Measurements from ENCODE around the gene SCUBE1.

Gene SCUBE1

DNA sequence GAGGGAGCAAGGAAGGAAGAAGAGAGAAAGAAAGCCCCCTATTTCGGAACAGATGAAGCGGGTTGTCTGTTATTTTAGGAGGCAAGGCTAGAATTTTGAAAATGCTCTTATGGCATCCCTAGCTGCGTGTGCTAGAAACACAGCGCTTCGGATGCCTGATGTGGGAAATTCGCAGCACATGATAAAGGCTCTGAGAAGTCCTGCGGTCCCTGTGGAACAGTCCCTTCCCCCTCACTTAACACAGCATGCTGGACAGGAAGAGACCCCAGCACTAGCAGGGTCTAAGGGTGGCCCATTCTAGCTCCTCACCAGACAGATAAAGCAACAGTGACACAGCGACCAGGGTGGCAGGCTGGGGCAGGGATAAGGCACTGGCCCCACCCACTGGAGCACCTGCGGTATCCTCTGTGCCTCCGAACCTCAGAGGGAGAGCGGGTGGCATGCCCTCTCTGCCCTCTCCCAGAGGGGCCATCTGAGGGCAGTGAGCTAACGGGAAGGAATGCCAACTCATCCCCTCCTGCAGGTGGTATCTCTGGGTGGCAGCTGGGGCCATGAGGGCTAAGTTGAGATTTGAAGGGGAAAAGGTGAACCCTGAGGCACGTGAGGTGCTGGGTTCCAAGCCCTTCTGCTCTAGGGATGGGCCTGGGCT, 75.7 kb downstream of the SCUBE1 start:
- in situ Hi-C loops (cut with MboI; ENCODE audit: low sequenced_read_pairs), result no loop called here

DNA sequence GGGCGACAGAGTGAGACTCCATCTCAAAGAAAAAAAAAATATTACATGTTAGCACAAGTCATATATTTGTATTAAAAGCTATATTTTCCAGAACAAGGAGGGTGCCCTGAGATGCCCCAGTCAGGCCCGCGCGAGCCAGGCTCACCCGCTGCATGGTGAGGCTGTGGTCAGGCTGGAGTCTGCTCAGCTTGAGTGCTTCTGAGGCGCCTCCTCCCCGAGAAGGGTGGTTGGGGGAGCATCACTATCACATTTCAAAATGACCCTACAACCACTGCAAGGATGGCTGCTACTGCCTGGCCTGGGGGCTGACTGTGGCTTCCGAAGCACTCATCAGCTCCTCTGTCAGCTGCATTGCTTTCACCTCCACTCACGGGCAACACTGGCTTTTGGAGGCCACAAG, 77.1 kb downstream of the SCUBE1 start:
- in situ Hi-C loops (cut with MboI; ENCODE audit: low sequenced_read_pairs), result no loop called here

DNA sequence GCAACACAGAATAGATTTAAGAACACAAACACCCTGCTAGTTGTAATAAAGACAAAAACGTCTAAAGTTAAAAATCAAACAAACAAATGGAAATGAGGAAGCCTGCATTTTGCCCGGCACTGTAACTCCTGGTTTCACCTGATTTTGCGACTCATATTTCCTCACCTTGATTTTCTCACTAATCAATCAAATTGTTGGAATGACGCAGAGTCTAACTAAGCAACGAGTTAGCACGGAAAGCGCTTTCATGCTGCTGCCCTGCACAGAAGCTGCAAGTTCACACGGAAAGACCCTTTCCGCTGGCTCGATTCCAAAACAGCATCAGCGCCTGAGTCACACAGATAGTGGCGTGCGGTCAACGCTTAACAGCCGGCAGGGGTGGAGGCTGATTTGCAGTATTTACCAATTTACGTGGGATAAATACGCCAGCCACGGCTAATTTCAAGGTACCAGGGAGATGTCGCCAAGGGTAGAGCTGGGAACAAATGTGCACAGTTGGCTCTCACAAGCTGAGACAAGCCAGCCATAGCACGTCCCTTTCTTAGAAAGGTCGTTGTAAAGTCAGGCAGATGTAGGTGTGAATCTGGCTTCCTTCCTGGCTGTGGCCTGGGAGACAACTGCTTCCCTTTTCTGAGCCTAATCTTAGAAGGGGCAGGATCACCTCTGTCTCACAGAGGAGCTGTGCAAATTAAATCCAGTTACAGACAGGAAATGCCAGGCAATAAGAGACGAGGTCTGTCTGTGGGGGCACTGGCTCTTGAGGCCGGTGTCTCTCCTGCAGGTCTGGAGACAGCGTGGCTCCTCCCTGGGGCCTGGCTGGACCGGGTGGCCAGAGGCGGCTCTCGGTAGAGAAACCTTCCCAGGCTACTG, 79.3 kb downstream of the SCUBE1 start:
- in situ Hi-C loops (cut with MboI; ENCODE audit: low sequenced_read_pairs), result no loop called here

DNA sequence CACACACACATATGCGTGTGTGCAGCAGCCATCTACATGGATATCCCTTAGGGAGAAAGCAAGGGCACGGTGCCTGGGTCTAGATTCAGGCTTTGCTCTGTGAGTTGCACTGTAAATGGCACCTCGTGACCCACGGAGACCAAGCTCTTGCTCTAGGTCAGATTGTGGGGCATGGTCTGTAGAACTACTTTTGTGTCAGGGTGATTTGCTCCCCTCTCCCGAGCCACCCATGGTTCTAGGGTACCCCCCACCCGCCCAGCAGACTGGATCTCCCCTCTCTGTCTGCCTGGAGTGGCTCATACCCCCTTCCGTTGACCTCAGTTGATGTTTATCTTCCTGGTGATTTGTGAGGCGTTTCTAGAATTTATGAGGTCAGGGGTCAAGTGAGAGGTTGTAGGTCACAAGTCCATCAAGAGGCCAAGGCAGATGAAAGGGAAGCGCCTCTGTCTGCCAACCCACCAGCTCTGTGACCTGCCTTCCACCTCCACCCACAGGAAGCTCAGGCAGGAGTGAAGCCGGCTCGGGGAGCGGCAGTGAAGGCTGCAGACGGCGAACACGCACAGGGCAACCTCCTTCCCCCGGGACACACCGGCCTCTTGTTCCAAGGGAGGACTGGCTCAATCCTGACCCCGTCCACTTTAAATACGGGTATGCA, 80.1 kb downstream of the SCUBE1 start:
- in situ Hi-C loops (cut with MboI; ENCODE audit: low sequenced_read_pairs), result no loop called here

DNA sequence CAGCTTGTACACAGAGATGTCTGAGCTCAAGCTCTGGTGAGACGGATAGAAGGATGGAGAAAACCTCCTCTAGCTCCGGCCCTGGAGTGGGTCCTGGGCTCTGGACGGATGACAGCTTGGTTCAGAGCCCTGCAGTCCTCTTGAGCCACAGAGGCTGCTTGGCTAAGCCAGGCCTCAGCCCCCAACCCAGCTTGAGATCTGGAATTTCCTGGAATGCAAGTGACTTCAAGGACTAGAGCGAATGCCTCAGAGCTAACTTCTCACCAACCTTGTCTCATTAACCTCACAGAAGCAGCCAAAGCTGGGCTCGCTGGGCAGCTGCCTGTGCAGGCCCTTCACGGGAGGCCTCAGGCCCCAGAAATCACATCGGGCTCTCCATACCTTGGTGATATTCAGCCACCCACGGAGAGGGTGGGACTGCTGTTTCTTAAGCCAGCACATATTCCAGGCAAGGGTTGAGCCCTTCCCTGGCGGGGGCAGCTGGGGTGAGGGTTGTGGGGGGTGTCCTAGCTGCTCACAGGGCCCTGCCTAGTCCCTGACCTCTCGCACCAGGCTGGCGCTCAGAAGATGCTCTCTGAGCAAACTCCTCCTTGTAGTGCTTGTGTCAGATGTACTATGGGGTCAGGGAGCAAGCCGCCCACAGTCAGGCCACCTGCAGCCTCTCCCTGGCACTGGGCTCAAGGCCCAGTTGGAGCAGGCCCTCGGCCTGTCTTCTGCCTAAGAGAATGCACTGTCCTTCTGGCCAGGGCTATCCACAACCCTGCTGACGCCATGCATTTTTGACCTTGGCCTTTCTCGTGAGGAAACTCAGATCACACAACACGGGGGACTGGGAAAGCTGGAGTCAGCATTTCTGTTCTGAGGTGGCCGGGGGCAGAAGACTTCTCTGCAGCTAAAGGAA, 82.6 kb downstream of the SCUBE1 start:
- in situ Hi-C loops (cut with MboI; ENCODE audit: low sequenced_read_pairs), result no loop called here

DNA sequence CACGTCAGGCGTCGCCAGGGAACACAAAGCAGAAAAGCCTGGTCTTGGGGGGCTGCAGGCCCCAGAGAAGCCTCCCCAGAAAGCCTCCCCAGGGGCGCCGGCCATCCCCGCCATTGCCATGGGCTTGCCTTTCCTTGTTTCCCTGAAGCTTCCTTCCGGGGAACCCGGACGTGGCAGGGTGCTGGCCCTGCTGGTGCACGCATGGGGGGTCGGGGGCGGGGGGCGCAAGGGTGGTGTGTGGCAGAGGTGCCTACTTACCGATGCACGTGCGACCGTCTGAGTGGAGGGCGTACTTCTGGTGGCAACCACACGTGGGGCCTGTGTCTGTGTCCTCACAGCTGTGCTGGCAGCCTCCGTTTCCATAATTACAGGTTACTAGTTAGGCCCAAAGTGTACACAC, 85.2 kb downstream of the SCUBE1 start:
- in situ Hi-C loops (cut with MboI; ENCODE audit: low sequenced_read_pairs), result no loop called here

DNA sequence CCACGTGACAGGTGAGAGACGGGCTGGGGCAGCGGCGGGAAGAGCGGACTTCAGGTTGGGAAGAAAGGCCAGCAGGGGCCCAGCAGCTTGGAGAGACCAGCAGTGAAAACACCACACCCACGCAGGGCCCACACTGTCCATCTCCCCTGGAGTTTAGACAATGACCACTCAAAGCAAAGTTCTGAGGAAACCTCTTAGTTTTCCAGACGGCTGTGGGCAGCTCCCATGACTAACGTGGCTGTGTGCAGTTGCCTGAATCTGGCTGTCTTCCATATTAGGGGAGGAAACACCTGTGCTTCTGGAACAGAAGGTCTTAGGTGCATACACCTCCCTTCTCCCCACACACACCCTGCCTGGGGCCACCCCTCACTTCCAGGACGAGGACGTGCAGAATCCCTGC, 85.6 kb downstream of the SCUBE1 start:
- in situ Hi-C loops (cut with MboI; ENCODE audit: low sequenced_read_pairs), result no loop called here

DNA sequence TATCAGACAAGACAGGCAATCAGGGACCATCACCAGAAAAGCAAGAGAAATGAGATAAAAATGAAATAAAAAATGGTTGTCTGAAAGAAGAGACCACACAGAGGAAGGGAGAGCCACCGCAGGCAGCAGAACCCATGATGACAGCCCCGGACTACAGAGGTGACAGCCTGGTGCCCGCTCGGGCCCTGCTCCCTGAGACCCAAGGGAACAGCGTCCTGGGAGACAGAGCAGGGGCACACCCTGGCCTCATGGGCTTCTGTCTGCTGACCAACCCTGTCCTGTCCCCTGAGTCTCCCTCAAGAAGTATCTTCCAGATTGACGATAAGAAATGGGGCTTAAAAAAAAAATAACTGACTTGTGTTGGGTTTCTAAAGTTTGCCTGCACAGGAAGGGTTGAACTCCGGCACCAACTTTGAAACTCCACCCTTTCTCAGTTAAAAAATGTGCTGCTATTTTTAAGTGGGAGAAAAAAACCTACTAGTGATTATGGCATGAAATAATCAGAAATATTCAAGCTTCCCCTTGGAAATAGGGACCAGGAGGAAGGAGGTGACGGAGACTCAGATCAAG, 86.1 kb downstream of the SCUBE1 start:
- in situ Hi-C loops (cut with MboI; ENCODE audit: low sequenced_read_pairs), result no loop called here

DNA sequence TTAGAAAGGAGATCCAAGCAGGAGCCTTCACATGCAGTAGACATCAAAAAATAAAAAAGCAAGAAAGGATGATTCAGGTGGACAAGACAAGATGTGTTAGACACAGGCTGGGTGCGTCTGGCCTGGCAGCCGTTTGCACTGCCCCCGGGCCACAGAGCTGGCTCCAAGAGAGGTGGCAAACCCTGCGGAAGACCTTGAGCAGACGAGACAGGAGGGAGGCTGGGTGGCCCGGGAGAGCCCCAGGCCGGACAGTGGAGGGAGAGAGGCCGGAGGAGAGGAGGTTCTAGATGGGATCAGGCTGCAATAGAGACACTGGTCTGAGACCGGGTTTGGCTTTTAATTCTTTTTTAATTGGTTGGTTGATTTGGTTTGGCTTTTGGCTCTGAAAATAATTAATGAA, 86.6 kb downstream of the SCUBE1 start:
- in situ Hi-C loops (cut with MboI; ENCODE audit: low sequenced_read_pairs), result no loop called here

DNA sequence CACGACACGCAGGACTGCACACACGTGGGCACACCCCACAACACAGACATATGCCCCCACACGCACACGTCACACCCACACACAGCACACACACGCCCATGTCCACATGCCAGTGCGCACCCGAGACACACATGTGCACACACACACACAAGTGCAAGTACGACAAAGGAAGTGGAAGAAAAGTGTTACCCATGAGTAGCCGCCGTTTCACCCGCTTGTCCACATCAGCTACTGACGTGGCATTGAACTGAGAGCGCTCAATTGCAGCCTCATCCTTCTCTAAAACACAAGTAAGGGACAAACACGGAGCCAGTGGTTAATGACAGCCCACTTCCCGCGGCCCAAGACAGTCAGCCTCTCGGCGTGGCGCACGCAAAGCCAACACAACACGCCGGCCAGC, 87.9 kb downstream of the SCUBE1 start:
- in situ Hi-C loops (cut with MboI; ENCODE audit: low sequenced_read_pairs), result no loop called here

DNA sequence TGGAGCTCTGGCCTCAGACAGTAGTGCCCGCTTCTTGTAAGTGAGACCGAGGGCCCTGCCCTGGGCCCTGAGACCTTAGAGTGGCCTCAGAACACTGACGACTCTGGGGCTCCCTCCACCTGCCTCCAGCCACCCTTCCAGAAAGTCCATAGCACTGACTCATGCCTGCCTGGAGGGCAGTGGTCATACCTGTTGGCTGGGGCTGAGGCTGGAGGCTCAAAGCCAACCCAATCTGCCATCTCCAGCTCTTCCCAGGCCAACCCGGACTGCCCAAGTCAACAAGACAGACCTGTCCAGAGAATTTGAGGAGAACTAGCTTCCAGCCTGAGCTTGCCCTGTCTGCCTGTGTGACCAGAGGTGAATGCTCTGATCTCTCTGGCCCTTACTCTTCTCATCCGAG, 89.3 kb downstream of the SCUBE1 start:
- in situ Hi-C loops (cut with MboI; ENCODE audit: low sequenced_read_pairs), result no loop called here

DNA sequence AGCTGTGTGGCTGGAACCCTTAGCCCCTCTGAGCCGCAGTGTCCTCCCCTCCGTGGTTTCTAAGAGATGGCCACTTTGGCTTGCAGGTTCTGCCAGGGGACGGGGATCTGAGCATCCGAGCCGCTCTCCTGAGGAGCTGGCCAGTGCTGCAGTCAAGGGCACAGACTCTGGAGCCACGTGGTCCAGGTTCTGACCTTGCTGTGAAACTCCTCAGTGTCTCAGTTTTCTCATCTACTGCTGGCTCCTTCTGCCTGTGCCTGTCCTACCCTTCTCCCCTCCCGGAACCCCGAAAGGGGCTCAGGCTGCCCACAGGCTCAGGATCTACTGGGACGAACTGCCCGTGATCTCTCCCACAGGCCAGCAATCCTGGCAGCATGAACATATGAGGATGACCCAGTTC, 90.9 kb downstream of the SCUBE1 start:
- in situ Hi-C loops (cut with MboI; ENCODE audit: low sequenced_read_pairs), result no loop called here

DNA sequence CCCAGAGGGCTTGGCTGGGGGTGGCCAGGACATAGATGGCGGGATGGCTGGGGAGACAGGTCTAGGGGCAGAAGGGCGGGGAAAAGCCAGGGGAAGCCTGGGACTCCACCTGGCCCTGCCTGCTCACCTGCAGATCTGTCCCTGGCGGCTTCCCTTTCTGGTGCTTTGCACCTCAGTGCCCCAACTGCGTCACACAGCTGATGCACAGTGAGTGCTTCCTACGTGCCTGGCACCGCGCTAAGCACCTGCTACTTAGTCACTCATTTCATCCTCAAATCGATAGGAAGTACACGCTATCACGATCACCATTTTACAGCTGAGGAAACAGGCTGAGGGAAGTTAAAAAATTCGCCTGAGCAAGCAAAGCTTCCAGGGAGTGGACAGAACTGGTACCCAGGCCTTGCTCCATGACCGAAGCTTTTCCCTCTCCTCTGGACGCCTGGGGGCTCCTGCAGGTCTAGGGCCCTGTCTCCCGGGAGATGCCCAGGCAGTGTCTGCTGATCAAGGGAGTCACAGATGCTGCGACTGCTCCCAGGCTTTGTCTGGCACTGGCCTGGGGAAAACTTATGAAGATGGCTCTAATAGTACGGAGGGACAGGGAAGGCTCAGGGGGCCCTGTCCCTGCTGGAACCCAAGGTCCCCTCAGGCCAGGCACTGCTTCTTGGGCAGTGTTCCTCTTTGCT, 93.2 kb downstream of the SCUBE1 start:
- in situ Hi-C loops (cut with MboI; ENCODE audit: low sequenced_read_pairs), result no loop called here

DNA sequence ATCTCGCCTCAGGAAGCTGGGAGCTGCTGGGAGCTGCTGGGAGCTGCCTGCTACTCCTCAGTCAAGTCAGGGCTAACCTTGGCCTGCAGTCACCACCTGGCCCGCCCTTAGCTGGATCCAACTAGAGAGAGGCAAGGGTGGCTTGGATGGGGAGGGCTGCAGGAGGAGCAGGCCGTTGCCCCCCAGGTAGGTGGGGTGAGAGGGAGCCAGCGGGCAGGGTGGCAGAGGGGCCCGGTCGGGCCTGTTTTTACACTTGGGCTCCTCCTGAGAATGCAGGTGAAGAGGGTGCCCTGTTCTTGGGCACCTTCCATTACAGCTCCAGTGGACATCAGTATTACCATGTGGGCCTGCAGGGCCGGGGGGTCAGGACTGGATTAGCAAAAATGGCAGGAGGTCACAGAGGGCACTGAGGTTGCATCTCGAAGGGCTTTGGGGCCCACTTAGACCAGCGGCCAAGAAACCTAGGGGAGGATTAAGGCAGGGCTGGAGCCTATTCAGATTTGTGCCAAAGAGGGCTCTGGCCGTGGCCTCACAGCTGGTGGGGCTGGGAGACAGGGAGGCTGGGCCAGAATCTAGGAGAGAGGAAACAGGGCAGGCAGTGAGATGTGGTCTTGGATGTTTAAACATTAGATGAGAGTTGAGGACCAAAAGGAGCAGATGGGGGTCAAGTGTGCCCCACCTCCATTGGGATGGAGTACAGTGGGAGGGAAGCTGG, 95.5 kb downstream of the SCUBE1 start:
- in situ Hi-C loops (cut with MboI; ENCODE audit: low sequenced_read_pairs), result no loop called here

DNA sequence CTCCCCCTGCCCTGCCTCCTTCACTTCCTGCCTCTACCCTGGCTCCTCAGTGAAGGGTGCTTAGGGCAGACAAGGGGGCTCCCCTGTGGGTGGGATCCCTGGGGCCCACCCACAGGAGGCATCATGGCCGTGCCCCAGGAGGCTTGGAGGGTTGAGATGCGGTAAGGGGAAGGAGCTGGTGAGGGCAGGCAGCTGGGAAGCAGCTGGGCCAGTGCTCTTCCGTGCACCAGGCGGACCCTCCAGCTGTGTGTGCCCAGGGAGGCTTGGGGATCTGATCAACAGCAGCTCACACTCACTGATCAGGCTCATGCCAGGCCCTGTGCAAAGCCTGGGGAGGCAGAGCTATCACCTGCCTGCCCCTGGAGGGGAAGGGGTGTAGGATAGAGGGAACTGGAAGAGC, 97.0 kb downstream of the SCUBE1 start:
- in situ Hi-C loops (cut with MboI; ENCODE audit: low sequenced_read_pairs), result no loop called here

DNA sequence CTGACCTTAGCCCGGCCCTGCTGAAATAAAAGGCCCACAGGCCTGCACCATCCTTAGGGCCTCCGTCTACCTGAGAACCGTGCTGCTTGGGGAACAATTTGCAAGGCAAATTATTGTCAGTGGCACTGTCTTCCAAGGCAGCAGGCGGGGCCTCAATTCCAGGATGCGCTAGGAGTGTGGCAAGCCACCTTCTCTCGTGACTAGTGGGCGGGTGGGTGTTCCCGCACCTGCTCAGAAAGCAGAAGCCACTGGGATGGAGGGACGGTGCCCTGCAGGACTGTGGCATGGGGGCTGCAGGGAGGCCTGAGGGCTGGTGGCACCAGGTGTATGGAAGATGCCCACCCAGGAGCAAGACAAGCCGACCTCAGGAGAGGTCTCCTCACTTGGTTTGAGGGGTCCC, 97.5 kb downstream of the SCUBE1 start:
- in situ Hi-C loops (cut with MboI; ENCODE audit: low sequenced_read_pairs), result no loop called here

DNA sequence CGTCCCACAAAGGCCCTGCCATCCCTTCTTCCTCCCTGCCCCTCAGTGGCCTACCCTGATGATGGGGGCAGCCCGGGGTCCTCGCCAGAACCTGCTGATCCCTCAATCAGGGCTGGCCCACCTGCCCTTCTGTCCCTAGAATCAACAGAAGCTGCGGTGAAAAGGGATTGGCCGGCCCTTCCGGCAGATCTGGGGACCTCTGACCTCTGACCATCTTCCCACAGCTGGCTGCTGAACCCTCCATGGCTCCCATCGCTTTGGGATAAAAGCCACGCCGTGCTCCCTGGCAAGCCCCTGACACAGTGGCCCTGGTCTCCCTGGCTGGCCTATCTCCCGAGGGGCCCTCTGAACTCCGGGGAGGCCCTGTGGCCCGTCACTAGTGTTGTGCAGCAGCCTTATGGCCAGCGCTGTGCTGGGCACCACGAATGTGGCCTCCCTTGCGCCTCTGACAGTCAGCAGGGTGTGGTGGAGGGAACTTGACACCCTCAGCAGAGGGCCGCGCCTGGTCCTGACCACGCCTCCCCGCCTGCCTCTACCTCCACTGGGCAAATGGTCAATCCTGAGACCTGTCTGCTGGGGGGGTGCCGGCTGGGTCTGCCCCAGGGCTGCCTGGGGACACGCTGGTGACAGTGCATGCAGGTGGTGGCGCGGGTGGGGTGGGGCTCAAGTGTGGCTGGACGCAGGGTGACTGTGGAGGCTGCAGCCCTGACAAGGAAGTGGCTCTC, 98.2 kb downstream of the SCUBE1 start:
- in situ Hi-C loops (cut with MboI; ENCODE audit: low sequenced_read_pairs), result no loop called here

DNA sequence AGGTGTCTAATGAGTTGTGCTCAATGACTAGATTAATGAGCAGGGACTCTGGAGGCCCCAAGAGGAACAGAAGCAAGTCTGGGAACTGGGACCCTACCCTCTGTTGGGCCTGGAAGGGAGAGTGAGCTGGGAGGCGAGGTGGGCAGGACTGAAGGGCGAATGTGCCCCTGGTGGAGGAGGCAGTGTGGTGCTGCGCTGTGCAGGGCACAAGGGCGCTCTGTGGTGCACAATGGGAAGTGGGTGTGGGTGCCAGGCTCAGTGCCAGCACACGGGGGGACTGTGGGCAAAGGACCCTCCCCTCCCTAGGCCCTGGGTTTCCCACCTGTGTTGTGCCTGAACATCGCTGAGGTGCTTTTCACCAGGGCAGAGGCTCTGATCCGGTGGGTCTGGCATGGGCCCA, 98.8 kb downstream of the SCUBE1 start:
- in situ Hi-C loops (cut with MboI; ENCODE audit: low sequenced_read_pairs), result no loop called here

DNA sequence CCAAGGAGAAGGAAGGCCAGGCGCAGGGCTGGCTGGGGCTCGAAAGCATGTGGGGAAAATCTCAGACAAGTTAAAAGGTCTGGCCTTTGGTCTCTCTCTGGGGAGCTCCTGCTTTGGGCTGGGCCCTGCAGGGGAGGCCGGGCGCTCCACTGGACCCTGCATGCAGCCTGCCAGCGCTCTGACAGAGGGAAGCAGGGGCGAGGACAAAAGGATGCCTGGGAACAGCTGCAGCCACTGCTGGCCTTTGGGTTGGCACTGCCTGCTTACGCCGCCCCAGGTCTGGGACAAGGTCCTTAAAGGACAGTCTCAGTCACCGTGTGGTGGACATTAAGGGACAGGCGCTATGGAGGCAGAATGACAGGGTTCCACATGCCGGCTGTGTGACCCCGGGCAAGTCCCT, 99.8 kb downstream of the SCUBE1 start:
- in situ Hi-C loops (cut with MboI; ENCODE audit: low sequenced_read_pairs), result no loop called here

Data from HL-60/S4 (cell line).